OCI-LY3 (cell line): ENCODE data around the gene LEO1.

ENCODE experiments used
- CTCF ChIP-seq: fragments of 200-600, 300-600 bp; sonication (generic); IDR thresholded peaks from 2 replicates; pipeline ENCODE4 v1.5.1; 2014; ENCODE audit warnings: antibody characterized with exemption, low read length, low read depth
- EZH2phosphoT487 ChIP-seq: fragments of 200-600 bp; shearing (Covaris generic); IDR thresholded peaks from 2 replicates; pipeline ENCODE4 v1.6.1; 2018; ENCODE audit warnings: antibody characterized with exemption, mixed run types, low read depth

DNA sequence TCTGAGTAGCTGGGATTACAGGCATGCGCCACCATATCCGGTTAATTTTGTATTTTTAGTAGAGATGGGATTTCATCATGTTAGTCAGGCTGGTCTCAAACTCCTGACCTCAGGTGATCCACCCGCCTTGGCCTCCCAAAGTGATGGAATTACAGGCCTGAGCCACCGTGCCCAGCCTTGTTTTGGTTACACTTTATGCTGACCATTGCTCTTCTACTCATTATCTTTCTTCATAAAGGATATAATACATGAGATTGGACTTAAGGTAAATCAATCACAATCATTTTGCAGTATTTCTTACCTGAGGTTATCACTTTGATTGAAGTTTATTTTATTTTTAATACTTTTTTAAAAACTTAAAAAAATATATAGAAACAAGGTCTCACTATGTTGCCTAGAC lies 2.2 kb upstream of the LEO1 start:
- TF ChIP-seq CTCF: no peak
- no peak for TF ChIP-seq EZH2phosphoT487
